ES-I3 (cell line): ENCODE results near the gene SPDYE4.
"Not testable (repeated sequence)": the region's sequence is repeated elsewhere in the genome, so short reads cannot be mapped to it uniquely, and the experiment has no call there.

Experiments
- H3K36me3 ChIP-seq: 2 replicates; pipeline ENCODE4 v1.6.1; 2013; ENCODE audit warnings: mild to moderate bottlenecking, low read length, control low read depth, moderate library complexity; ENCODE audit not compliant: insufficient read depth
- H3K4me1 ChIP-seq: 2 replicates; pipeline ENCODE4 v1.6.1; 2013; ENCODE audit warnings: mild to moderate bottlenecking, control low read depth, low read length; ENCODE audit not compliant: insufficient read depth
- H3K9ac ChIP-seq: 2 replicates; pipeline ENCODE4 v1.6.1; 2013; ENCODE audit warnings: low read depth, mild to moderate bottlenecking, low read length, moderate library complexity
- H3K9me3 ChIP-seq: 2 replicates; pipeline ENCODE4 v1.6.1; 2013; ENCODE audit warnings: mild to moderate bottlenecking, low read length, moderate library complexity; ENCODE audit not compliant: control insufficient read depth, insufficient read depth

The SPDYE4 gene

GRCh38 chr17:8758137-8758596 is at the start of gene SPDYE4:
Gene SPDYE4 (minus strand): TSS chr17:8758546. CDS start chr17:8758382, 164 bp downstream.
- no peak within 1 kb of the TSS for H3K9ac ChIP-seq
- H3K4me1 ChIP-seq, result peaks cover 4% of the 10 kb centered on the region
- 0 out of 2 replicates have a peak, but pooled peaks cover 7% of the 10 kb centered on the region for H3K9me3 ChIP-seq
- H3K36me3 ChIP-seq, result no peaks in the 10 kb centered on the region

GRCh38 chr17:8806926-8807550 is 48.7 kb upstream of the SPDYE4 start:
- Histone ChIP-seq H3K9me3 (no peaks in the 10 kb centered on the region), H3K9ac (no peak overlapping the region), H3K4me1 (no peaks in the 10 kb centered on the region), H3K36me3 (no peaks in the 10 kb centered on the region)

GRCh38 chr17:8806253-8806925 is 48.0 kb upstream of the SPDYE4 start:
- Histone ChIP-seq H3K36me3 (no peaks in the 10 kb centered on the region), H3K9me3 (no peaks in the 10 kb centered on the region), H3K9ac (no peak overlapping the region), H3K4me1 (no peaks in the 10 kb centered on the region)

- not testable (repeated sequence) for H3K36me3 ChIP-seq, H3K4me1 ChIP-seq, H3K9me3 ChIP-seq, H3K9ac ChIP-seq
Measured at GRCh38 chr17:8805396-8805795, 47.0 kb upstream of the SPDYE4 start.

GRCh38 chr17:8803531-8804420 is 45.4 kb upstream of the SPDYE4 start:
- Histone ChIP-seq H3K36me3 (no peaks in the 10 kb centered on the region), H3K9me3 (no peaks in the 10 kb centered on the region), H3K9ac (no peak overlapping the region), H3K4me1 (no peaks in the 10 kb centered on the region)

- no peaks in the 10 kb centered on the region for H3K4me1 ChIP-seq
- no peaks in the 10 kb centered on the region for H3K9me3 ChIP-seq
- H3K9ac ChIP-seq, result no peak overlapping the region
- no peaks in the 10 kb centered on the region for H3K36me3 ChIP-seq
Measured at GRCh38 chr17:8801135-8801840, 42.9 kb upstream of the SPDYE4 start.

- Histone ChIP-seq H3K9me3 (no peaks in the 10 kb centered on the region), H3K9ac (no peak overlapping the region), H3K4me1 (no peaks in the 10 kb centered on the region), H3K36me3 (no peaks in the 10 kb centered on the region)
Measured at GRCh38 chr17:8800656-8801055, 42.3 kb upstream of the SPDYE4 start.

GRCh38 chr17:8799570-8800212 is 41.3 kb upstream of the SPDYE4 start:
- H3K4me1 ChIP-seq, result no peaks in the 10 kb centered on the region

GRCh38 chr17:8798846-8799569 is 40.7 kb upstream of the SPDYE4 start, which contains the start of gene MFSD6L:
Gene MFSD6L (minus strand): TSS chr17:8799365. CDS start chr17:8799120, 245 bp downstream.
- Histone ChIP-seq H3K4me1 (no peaks in the 10 kb centered on the region), H3K9me3 (no peaks in the 10 kb centered on the region), H3K9ac (peak within 1 kb of the TSS; percentile 59)

More at GRCh38 chr17:8799570-8800212, 41.3 kb upstream of the SPDYE4 start:
- H3K9me3 ChIP-seq, result no peaks in the 10 kb centered on the region
- peak overlapping the region; percentile 35 for H3K9ac ChIP-seq
- no peaks in the 10 kb centered on the region for H3K36me3 ChIP-seq

GRCh38 chr17:8798176-8798845 is 40.0 kb upstream of the SPDYE4 start:
- H3K9ac ChIP-seq, result peak overlapping the region; percentile 59; the same call in 1 of the 2 replicates
- no peaks in the 10 kb centered on the region for H3K4me1 ChIP-seq
- no peaks in the 10 kb centered on the region for H3K9me3 ChIP-seq
- H3K36me3 ChIP-seq, result no peaks in the 10 kb centered on the region

More at GRCh38 chr17:8798846-8799569, 40.7 kb upstream of the SPDYE4 start, which contains the start of gene MFSD6L:
- no peaks in the 10 kb centered on the region for H3K36me3 ChIP-seq

GRCh38 chr17:8797621-8798175 is 39.4 kb upstream of the SPDYE4 start:
- Histone ChIP-seq H3K36me3 (no peaks in the 10 kb centered on the region), H3K9me3 (no peaks in the 10 kb centered on the region), H3K9ac (no peak overlapping the region), H3K4me1 (no peaks in the 10 kb centered on the region)

- H3K36me3 ChIP-seq, result no peaks in the 10 kb centered on the region
- no peaks in the 10 kb centered on the region for H3K4me1 ChIP-seq
- H3K9ac ChIP-seq, result no peak overlapping the region
- peaks cover 4% of the 10 kb centered on the region for H3K9me3 ChIP-seq
Measured at GRCh38 chr17:8794636-8795035, 36.3 kb upstream of the SPDYE4 start.
